Kidney (tissue), 14 donors: ENCODE results near the gene RNASE11. TPM values are rescaled to one million over a fixed set of nuclear protein-coding genes. Genes with fewer than 3 reads are reported as not detected.

ENCODE experiments used
- DNase-seq, 5 donors: peaks; one replicate each; pipeline ENCODE4 v3.0.0-alpha.2; 2013 to 2020
- FAIRE-seq: peaks from 2 replicates; lab custom pipeline; 2012; peaks lifted over from hg19 to GRCh38; lab: Jason Lieb, UNC
- H3K27ac ChIP-seq, 2 donors: one replicate each; pipeline ENCODE4 v1.7.0; 2013; ENCODE audit warnings: low read depth in 2 of 2, low read length in 2 of 2, inconsistent platforms in 1 of 2
- H3K27me3 ChIP-seq: one replicate; pipeline ENCODE4 v1.7.1; 2013; ENCODE audit warnings: low read length, inconsistent platforms; ENCODE audit not compliant: control insufficient read depth, insufficient read depth
- H3K36me3 ChIP-seq, 3 donors: one replicate each; pipeline versions ENCODE4 v1.7.0 to v1.7.1; 2013; ENCODE audit warnings: low read length in 3 of 3, control low read depth in 1 of 3, inconsistent platforms in 1 of 3; ENCODE audit not compliant: insufficient read depth in 3 of 3, control insufficient read depth in 2 of 3
- H3K4me1 ChIP-seq, 3 donors: one replicate each; pipeline versions ENCODE4 v1.7.0 to v1.7.1; 2013; ENCODE audit warnings: low read length in 3 of 3, inconsistent platforms in 1 of 3, low read depth in 1 of 3; ENCODE audit not compliant: control insufficient read depth in 2 of 3, insufficient read depth in 2 of 3
- H3K4me3 ChIP-seq, 3 donors: one replicate each; pipeline versions ENCODE4 v1.7.0 to v1.8.1; 2013; ENCODE audit warnings: low read length in 3 of 3, control low read depth in 1 of 3, inconsistent platforms in 1 of 3
- H3K9ac ChIP-seq, 3 donors: one replicate each; pipeline versions ENCODE4 v1.7.0 to v1.7.1; 2013; ENCODE audit warnings: low read length in 3 of 3, control low read depth in 1 of 3, inconsistent platforms in 1 of 3
- H3K9me3 ChIP-seq, 3 donors: one replicate each; pipeline versions ENCODE4 v1.7.0 to v1.7.1; 2013; ENCODE audit warnings: low read length in 3 of 3, control low read depth in 1 of 3, inconsistent platforms in 1 of 3; ENCODE audit not compliant: control insufficient read depth in 2 of 3, insufficient read depth in 1 of 3
- CTCF ChIP-seq: IDR thresholded peaks from 3 replicates; pipeline ENCODE4 v1.5.1; 2012; ENCODE audit warnings: mild to moderate bottlenecking, moderate library complexity, borderline replicate concordance; ENCODE audit not compliant: insufficient read depth; ENCODE audit errors: extremely low read depth
- intact Hi-C: fragments of 100-400 bp; cut with DNase I; formaldehyde crosslinking; loops from one replicate; pipeline ENCODE4 v1.11.1; 2022
- polyA plus RNA-seq: library from polyadenylated mRNA; stranded (reverse); fragments of 350-450 nt; fragmentation: Illumina TruSeq; extraction: RNeasy Lipid Tissue Mini Kit (QIAGEN cat#74804); gene quantifications from one replicate; pipeline ENCODE4 v1.2.3, GENCODE V29; 2014; ENCODE audit warnings: low read depth, low replicate concordance; ENCODE audit not compliant: insufficient read depth
- total RNA-seq: library from RNA; stranded (reverse); fragmentation: NEBNext Ultra II Directional; extraction: Animal tissue kit (Norgen Biotek cat#: 25700); gene quantifications from one replicate; pipeline ENCODE4 v1.2.1, GENCODE V29; 2021
- donor health status: control.
- donor health status: control.
- donor health status: control.
- donor health status: control.
- donor health status: control.
- donor health status: DM: yes; HTN: yes; CAD: no.
- donor health status: Normal renal cell carcinoma (clear cell type).

Gene RNASE11
- total and polyA plus RNA-seq, 2 donors from 2014 or later, result not detected

- Histone ChIP-seq H3K4me1 (peaks cover 0 to 6% (median 0%) of the 10 kb centered on the region in 3 donors), H3K9me3 (no peaks in the 10 kb centered on the region), H3K27ac (no peak overlapping the region), H3K27me3 (no peaks in the 10 kb centered on the region), H3K36me3 (no peaks in the 10 kb centered on the region), H3K9ac (no peak overlapping the region), H3K4me3 (no peak overlapping the region)
- FAIRE-seq (no peak), DNase-seq (no peak)
- intact Hi-C loops, result loop anchor here (5.0 kb wide), 1 partner anchor 75 kb away; the partner anchor contains the start of gene ANG
- no peak for TF ChIP-seq CTCF
Measured at GRCh38 chr14:20612403-20612802, 24.6 kb upstream of the RNASE11 start.

GRCh38 chr14:20611277-20611676 is 23.5 kb upstream of the RNASE11 start:
- no peak overlapping the region for H3K9ac ChIP-seq
- peaks cover 0 to 6% (median 0%) of the 10 kb centered on the region in 3 donors for H3K4me1 ChIP-seq
- no peaks in the 10 kb centered on the region for H3K9me3 ChIP-seq
- FAIRE-seq (no peak), DNase-seq (no peak)
- H3K36me3 ChIP-seq, result no peaks in the 10 kb centered on the region
- TF ChIP-seq CTCF, result no peak
- no peak overlapping the region for H3K4me3 ChIP-seq
- intact Hi-C loops, result loop anchor here (5.0 kb wide), 1 partner anchor 76 kb away; the partner anchor contains the start of gene ANG
- no peaks in the 10 kb centered on the region for H3K27me3 ChIP-seq
- no peak overlapping the region for H3K27ac ChIP-seq

- H3K9ac ChIP-seq, result peak overlapping the region; percentile 56 to 98 (median 83)
- no peak for FAIRE-seq
- no peaks in the 10 kb centered on the region for H3K27me3 ChIP-seq
Measured at GRCh38 chr14:20610002-20610765, 22.4 kb upstream of the RNASE11 start.

More at GRCh38 chr14:20610002-20610765, 22.4 kb upstream of the RNASE11 start:
- peak; percentile 80 to 90 (median 86) for DNase-seq
- H3K4me3 ChIP-seq, result peak overlapping the region; percentile 89 to 99 (median 93)
- H3K9me3 ChIP-seq, result no peaks in the 10 kb centered on the region
- H3K4me1 ChIP-seq, result peaks cover 0 to 6% (median 0%) of the 10 kb centered on the region in 3 donors
- TF ChIP-seq CTCF, result no peak
- H3K36me3 ChIP-seq, result no peaks in the 10 kb centered on the region
- intact Hi-C loops, result loop anchor here (5.0 kb wide), 1 partner anchor 77 kb away; the partner anchor contains the start of gene ANG
- peak overlapping the region in 1 of 2 donors; percentile 24 for H3K27ac ChIP-seq
